ENCODE data around the gene B4GALT2. TPM values are rescaled to one million over a fixed set of nuclear protein-coding genes. Genes with fewer than 3 reads are reported as not detected.
A peak's percentile ranks its signal among the peaks of the same experiment; 100 is the strongest.

B4GALT2 gene
- total and polyA plus RNA-seq, 9 of the 15 experiments (the other 6 are each of a cell fraction or from before 2014, with no cell fraction given) = 1.3 to 86.8 (median 43.8) TPM

- no peak for ATAC-seq
- H3K4me1 ChIP-seq (replicated peaks in 1 of 2; ENCODE audit: control insufficient read depth in 2 of 2, insufficient read depth in 2 of 2, low read length in 2 of 2) = peaks cover 12 to 27% of the 10 kb centered on the region in 2 experiments; a peak in 4 of 5 replicates
- H2AFZ ChIP-seq (ENCODE audit: low read depth, low read length) = no peak overlapping the region
- peaks cover 9% of the 10 kb centered on the region for H3K9me1 ChIP-seq (ENCODE audit: control insufficient read depth, insufficient read depth, low read length)
- in situ Hi-C loops (cut with MboI) (loop anchor here (5.0 to 10.0 kb wide), 2 partner anchors 409 to 702 kb away; no protein-coding TSS in a partner anchor), intact Hi-C loops (cut with micrococcal nuclease) (no loop called here)
- H3K27ac ChIP-seq (ENCODE audit: extremely low read depth, low read depth, low read length) = no peak overlapping the region
- FAIRE-seq = no peak
- H4K20me1 ChIP-seq (replicated peaks; ENCODE audit: control insufficient read depth, insufficient read depth, low read length) = 0 out of 2 replicates have a peak, but pooled peaks cover 3% of the 10 kb centered on the region
- peaks cover 4% of the 10 kb centered on the region; the same call in 2 of the 3 replicates for H3K36me3 ChIP-seq (ENCODE audit: control insufficient read depth, insufficient read depth, low read length)
- TF ChIP-seq POLR2G (IDR thresholded peaks at IDR 0.05; ENCODE audit: low read depth, low read length) (peak; percentile 56; the same call in 1 of the 2 replicates), HMG20A (CRISPR knock-in tag; conservative IDR thresholded peaks at IDR 0.05) (no peak), ZBTB33 (CRISPR knock-in tag; IDR thresholded peaks at IDR 0.05) (peak; percentile 89)
- CTCF ChIA-PET (ENCODE audit: low intra/inter-chr PET ratio) = interaction anchor here (0.8 kb wide), 1 partner anchor 173 kb away, joined by 4 read pairs; no protein-coding TSS in a partner anchor
- DNase-seq (ENCODE audit: extremely low read depth in 1 of 4, low spot score in 3 of 4) = no peak
- H3K4me2 ChIP-seq (ENCODE audit: insufficient read depth, low read length) = no peak overlapping the region
- 92% methylated on average over 28 of the region's 56 CpGs for WGBS (ENCODE audit: insufficient coverage, low coverage, missing lambda C conversion rate)
- peak overlapping the region in 1 of 2 experiments; percentile 38; a peak in 1 of 4 replicates for H3K9ac ChIP-seq (ENCODE audit: insufficient read depth in 1 of 2, low read depth in 2 of 2, low read length in 2 of 2)
- H3K9me3 ChIP-seq (replicated peaks; ENCODE audit: control insufficient read depth, insufficient read depth, low read depth, low read length) = no peaks in the 10 kb centered on the region
- BruUV-seq (replicated peaks) = no TSS peak
- H3K27me3 ChIP-seq (ENCODE audit: control insufficient read depth in 2 of 2, insufficient read depth in 2 of 2, low read length in 2 of 2) = no peaks in the 10 kb centered on the region
- H3K4me3 ChIP-seq = no peak overlapping the region
- POLR2A ChIA-PET = interaction anchor here (0.6 kb wide), 2 partner anchors 158 to 460 kb away, joined by 3 read pairs; no protein-coding TSS in a partner anchor
- H3K79me2 ChIP-seq (ENCODE audit: control insufficient read depth, insufficient read depth, low read length) = no peaks in the 10 kb centered on the region
Measured at GRCh38 chr1:43936431-43937151, 42.4 kb upstream of the B4GALT2 start.

Data from K562 (cell line).